Measurements from ENCODE around the gene SLU7.

Gene SLU7

GRCh38 chr5:160423099-160423498 lies 4.2 kb upstream of the SLU7 start:
- H3K4me3 ChIP-seq (ENCODE audit: low read depth, low read length) = peak overlapping the region; percentile 62

DNA sequence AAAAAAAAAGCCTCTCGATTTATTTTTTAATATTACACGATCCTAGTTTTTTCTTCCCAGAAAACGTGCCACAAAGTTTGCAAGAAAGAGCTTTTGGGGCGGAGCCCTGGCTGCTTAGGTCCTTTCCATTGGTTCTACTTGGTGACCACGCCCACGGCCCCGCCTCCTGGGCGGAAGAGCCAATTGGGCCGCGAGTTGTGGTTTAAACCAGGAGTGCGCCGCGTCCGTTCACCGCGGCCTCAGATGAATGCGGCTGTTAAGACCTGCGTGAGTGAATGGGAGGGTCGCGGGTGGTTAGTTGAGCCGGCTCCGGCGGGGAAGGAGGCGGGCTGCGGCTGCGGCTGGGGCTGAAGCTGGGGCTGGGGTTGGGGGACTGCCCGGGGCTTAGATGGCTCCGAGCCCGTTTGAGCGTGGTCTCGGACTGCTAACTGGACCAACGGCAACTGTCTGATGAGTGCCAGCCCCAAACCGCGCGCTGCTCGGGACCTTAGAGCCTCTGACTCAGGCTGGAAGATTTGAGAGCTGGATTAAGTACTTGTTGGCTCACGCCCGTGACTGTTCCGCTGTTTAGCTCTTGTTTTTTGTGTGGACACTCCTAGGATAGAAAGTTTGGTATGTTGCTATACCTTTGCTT lies 2.9 kb upstream of the SLU7 start, which contains the start of gene PTTG1:
Gene PTTG1, plus strand, starts transcription at position 231 of the 634 bp plus-strand sequence. CDS start 458 bp downstream, outside the sequence.
- peak within 1 kb of the TSS; percentile 62 for H3K4me3 ChIP-seq (ENCODE audit: low read depth, low read length)
- peak; percentile 88 for DNase-seq (ENCODE audit: low read depth)

More at GRCh38 chr5:160423099-160423498, 4.2 kb upstream of the SLU7 start:
- no peak for DNase-seq (ENCODE audit: low read depth)

GRCh38 chr5:160420331-160420610 lies 1.4 kb upstream of the SLU7 start:
- H3K4me3 ChIP-seq (ENCODE audit: low read depth, low read length) = no peak overlapping the region
- DNase-seq (ENCODE audit: low read depth) = no peak

GRCh38 chr5:160419458-160420330 lies 813 bp upstream of the SLU7 start:
- peak overlapping the region; percentile 96 for H3K4me3 ChIP-seq (ENCODE audit: low read depth, low read length)
- no peak for DNase-seq (ENCODE audit: low read depth)

DNA sequence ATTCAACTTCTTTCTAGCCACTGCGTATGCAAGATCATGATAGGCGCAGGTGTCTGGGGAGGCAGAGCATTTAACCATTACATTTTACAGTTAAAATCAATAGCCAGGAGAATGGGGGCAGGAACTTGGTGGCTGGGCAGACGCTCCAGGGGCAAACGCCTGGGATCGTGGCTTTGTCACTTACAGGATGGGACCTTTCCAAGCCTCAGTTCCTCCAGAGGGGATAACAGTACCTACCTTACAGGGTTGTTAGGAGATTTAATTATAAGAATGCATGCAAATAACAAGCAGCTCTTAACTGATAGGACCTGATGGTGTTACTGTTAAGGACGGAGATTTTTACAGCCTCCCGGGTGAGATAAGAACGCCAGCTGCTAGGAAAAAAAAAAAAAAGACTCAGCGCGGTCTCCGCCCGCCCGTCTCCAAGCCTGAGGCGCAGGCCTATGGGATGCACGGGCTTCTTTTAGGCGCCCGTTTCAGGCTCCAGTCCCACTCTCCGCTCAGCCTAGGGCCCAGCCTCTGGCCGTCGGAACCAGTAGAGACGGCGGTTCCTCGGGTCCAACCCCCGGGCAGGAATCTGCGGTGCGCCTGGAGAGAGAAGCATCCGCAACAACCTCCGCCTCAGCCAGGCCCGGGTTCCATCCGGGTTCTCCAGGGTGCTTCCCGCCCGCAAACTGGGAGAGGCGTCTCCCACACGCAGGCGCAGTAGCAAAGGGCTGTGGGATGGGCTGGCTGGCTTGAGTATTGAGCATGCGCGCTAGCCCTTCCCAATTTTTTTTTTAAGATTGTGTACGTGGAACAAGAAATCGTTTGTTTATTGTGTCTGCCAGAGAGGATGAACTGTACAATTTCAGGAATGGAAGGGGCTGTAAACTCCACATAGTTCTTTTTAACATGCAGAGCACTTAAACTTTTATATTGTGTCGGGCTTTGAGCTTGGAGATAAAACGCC lies 19.2 kb downstream of the SLU7 start, which contains the start of gene FAM200C:
Gene FAM200C, minus strand, starts transcription at position 653 of the 952 bp plus-strand sequence. CDS start 4,564 bp downstream, outside the sequence.
- peak within 1 kb of the TSS; percentile 76 for H3K4me3 ChIP-seq (ENCODE audit: low read depth, low read length)
- peak; percentile 84 for DNase-seq (ENCODE audit: low read depth)

DNA sequence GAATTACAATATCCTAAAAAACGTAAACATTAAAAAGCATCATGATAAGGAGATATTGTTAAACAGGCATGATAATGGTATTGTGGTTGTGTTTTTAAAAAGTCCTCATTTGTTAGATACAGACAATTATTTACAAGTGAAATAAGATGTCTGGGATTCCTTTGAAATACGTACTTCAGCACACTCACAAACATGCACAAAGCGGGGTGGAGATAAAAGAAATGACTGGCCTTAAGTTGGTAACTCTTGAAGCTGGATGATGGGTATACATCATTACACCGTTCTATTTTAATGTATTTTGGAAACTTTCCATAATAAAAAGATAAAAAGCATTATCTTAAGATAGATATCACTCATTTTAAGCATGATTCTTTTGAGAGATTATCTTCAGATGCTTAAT lies 20.1 kb downstream of the SLU7 start:
- DNase-seq (ENCODE audit: low read depth) = no peak
- H3K4me3 ChIP-seq (ENCODE audit: low read depth, low read length) = peak overlapping the region; percentile 76

DNA sequence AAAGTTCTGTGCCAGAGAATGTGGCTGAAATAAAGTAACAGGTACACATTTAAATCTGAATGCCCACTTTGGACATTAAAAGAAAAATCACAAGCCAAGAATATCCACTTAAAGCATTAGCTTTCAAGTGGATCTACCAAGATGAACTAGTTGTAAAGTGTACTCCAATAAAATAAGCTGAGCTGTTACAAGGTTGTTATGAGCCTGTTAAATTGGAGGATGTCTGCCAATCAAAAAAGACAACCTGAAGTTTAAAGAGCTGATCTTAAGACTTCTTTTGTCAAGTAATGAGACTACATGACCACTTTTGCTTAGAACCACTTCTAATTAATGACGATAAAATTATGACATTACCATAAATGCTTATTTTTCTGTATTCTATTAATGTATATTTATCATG lies 21.4 kb downstream of the SLU7 start:
- DNase-seq (ENCODE audit: low read depth) = no peak

GRCh38 chr5:160395111-160395510 lies 23.8 kb downstream of the SLU7 start:
- no peak overlapping the region for H3K4me3 ChIP-seq (ENCODE audit: low read depth, low read length)
- no peak for DNase-seq (ENCODE audit: low read depth)

More for the DNA sequence above, 21.4 kb downstream of the SLU7 start:
- H3K4me3 ChIP-seq (ENCODE audit: low read depth, low read length) = no peak overlapping the region

- DNase-seq (ENCODE audit: low read depth) = no peak
- no peak overlapping the region for H3K4me3 ChIP-seq (ENCODE audit: low read depth, low read length)
Measured at GRCh38 chr5:160390787-160391696, 27.8 kb downstream of the SLU7 start.

- DNase-seq (ENCODE audit: low read depth) = no peak
- H3K4me3 ChIP-seq (ENCODE audit: low read depth, low read length) = no peak overlapping the region
Measured at GRCh38 chr5:160387445-160387844, 31.4 kb downstream of the SLU7 start.

DNA sequence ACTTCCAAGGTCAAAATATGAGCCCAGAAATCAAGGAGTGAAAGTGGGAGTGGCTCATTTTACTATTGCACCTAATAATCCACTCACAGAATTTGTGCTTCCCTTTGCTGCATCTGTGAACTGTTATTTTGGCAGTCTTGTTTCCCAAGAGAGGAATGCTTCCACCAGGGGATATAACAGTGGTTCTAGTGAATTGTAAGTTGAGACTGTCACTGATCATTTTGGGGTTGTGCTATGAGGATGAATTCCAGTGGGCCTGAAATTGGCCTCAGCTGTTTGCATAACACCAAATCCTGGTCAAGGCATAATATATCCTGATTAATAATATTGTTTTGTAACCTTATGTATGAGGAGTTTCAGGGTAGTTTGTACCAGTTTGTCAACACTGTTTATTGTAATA lies 33.4 kb downstream of the SLU7 start:
- H3K4me3 ChIP-seq (ENCODE audit: low read depth, low read length) = no peak overlapping the region
- DNase-seq (ENCODE audit: low read depth) = no peak

DNA sequence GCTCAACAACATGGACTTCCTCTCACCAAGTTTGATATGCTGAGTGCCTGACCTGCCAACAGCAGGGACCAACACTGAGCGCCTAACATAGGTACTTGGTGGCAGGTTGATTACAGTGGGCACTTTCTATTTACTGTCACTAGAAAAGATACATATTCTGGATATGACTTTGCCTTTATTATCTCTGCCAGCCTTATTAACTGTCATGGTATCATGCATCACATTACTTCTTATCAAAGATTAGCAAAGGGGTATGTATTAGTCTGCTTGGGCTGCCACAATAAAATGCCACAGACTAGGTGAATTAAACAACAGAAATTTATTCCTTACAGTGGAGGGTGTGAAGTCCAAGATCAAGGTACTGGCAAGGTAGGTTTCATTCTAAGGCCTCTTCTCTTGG lies 34.2 kb downstream of the SLU7 start:
- no peak for DNase-seq (ENCODE audit: low read depth)

GRCh38 chr5:160382346-160382745 lies 36.5 kb downstream of the SLU7 start:
- no peak overlapping the region for H3K4me3 ChIP-seq (ENCODE audit: low read depth, low read length)
- DNase-seq (ENCODE audit: low read depth) = no peak

More for the DNA sequence above, 34.2 kb downstream of the SLU7 start:
- H3K4me3 ChIP-seq (ENCODE audit: low read depth, low read length) = no peak overlapping the region

GRCh38 chr5:160380041-160380440 lies 38.8 kb downstream of the SLU7 start:
- H3K4me3 ChIP-seq (ENCODE audit: low read depth, low read length) = no peak overlapping the region
- no peak for DNase-seq (ENCODE audit: low read depth)

DNA sequence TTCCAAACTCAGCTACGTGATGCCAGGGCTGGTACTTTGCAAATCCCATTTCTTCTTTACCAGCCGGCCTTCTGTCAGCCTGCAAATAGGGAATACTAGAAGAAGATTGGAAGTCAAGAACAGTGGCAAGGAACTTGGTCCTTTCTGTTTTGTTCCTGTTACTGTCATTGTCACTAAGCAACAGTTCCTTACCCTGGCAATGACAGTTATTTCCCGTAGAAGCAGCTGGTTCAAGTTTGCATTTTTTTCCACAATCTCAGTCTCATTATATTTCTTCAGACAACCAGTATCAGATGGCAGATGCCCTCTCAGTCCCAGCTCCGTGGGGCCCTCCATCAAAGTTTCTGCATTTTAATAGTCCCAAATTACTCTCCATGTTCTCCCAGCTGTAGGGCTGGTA lies 39.4 kb downstream of the SLU7 start:
- H3K4me3 ChIP-seq (ENCODE audit: low read depth, low read length) = no peak overlapping the region
- no peak for DNase-seq (ENCODE audit: low read depth)

DNA sequence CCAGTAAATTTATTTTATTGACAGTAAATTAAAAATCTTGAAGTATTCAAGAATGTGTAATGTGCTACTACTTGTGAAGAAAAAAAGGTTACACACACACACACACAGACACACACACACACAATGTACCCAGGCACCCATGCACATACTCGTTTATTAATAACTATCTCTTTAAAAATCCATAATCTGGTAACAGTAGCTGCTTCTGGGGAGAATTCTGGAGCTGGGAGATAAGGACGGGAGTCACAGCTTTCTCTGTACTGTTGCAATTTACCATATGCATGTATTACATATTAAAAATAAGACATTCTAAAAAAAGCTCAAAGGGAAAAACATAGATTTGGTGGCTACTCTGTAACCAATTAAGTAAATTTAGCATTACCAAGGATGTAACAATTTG lies 40.6 kb downstream of the SLU7 start:
- no peak for DNase-seq (ENCODE audit: low read depth)
- no peak overlapping the region for H3K4me3 ChIP-seq (ENCODE audit: low read depth, low read length)

- DNase-seq (ENCODE audit: low read depth) = no peak
- no peak overlapping the region for H3K4me3 ChIP-seq (ENCODE audit: low read depth, low read length)
Measured at GRCh38 chr5:160377651-160378050, 41.2 kb downstream of the SLU7 start.

- no peak overlapping the region for H3K4me3 ChIP-seq (ENCODE audit: low read depth, low read length)
- DNase-seq (ENCODE audit: low read depth) = no peak
Measured at GRCh38 chr5:160376416-160376815, 42.5 kb downstream of the SLU7 start.

GRCh38 chr5:160375701-160376100 lies 43.2 kb downstream of the SLU7 start:
- no peak for DNase-seq (ENCODE audit: low read depth)
- H3K4me3 ChIP-seq (ENCODE audit: low read depth, low read length) = no peak overlapping the region

All from skeletal muscle cell (primary cell).